Endothelial cell of umbilical vein (primary cell): ENCODE data around the gene LATS2.

Experiments used
- EZH2 ChIP-seq: IDR thresholded peaks from 2 replicates; pipeline ENCODE4 v1.6.1; 2012; ENCODE audit warnings: borderline replicate concordance, low read depth, mild to moderate bottlenecking, moderate library complexity, low read length, inconsistent platforms; ENCODE audit not compliant: severe bottlenecking
- POLR2A ChIP-seq: IDR thresholded peaks from 2 replicates; pipeline ENCODE4 v1.6.1; 2012; ENCODE audit warnings: low read depth, mild to moderate bottlenecking, control low read depth, low read length
- POLR2AphosphoS5 ChIP-seq: IDR thresholded peaks from 2 replicates; pipeline ENCODE4 v1.6.1; 2012; ENCODE audit warnings: low read depth, mild to moderate bottlenecking, control low read depth, low read length, moderate library complexity; ENCODE audit not compliant: insufficient read depth
- TF ChIP-seq, protein P1 (sequence below), 2 donors: IDR thresholded peaks; 1 replicate in 1 of 2; 2 replicates in 1 of 2; pipeline ENCODE4 v1.5.1; 2011; ENCODE audit warnings: low read length in 2 of 2, mild to moderate bottlenecking in 2 of 2, moderate library complexity in 2 of 2, control low read depth in 1 of 2, inconsistent platforms in 1 of 2, low read depth in 1 of 2; ENCODE audit not compliant: insufficient read depth in 1 of 2; ENCODE audit errors: extremely low read depth in 1 of 2

DNA sequence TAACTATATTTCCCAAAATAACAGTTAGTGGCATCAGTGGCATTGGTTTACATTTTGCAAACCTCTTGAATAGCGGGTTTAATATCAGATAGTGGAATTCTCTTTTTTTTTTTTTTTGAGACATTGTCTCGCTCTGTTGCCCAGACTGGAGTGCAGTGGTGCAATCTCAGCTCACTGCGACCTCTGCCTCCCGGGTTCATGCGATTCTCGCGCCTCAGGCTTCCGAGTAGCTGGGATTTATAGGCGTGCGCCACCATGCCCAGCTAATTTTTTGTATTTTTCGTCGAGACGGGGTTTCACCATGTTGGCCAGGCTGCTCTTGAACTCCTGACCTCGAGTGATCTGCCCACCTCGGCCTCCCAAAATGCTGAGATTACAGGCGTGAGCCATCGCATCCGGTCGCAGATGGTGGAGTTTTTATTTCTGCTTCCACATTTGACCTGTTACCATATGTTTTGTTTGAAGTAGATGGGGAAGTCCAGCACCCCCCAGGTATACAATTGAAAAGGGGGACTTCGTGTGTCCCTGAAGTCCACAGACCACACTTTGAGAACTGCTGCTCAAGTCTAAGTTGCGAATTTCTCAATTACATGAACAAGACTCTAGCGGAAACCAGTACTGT, 118.3 kb downstream of the LATS2 start:
- no peak for TF ChIP-seq POLR2A
- TF ChIP-seq, protein P1, sequence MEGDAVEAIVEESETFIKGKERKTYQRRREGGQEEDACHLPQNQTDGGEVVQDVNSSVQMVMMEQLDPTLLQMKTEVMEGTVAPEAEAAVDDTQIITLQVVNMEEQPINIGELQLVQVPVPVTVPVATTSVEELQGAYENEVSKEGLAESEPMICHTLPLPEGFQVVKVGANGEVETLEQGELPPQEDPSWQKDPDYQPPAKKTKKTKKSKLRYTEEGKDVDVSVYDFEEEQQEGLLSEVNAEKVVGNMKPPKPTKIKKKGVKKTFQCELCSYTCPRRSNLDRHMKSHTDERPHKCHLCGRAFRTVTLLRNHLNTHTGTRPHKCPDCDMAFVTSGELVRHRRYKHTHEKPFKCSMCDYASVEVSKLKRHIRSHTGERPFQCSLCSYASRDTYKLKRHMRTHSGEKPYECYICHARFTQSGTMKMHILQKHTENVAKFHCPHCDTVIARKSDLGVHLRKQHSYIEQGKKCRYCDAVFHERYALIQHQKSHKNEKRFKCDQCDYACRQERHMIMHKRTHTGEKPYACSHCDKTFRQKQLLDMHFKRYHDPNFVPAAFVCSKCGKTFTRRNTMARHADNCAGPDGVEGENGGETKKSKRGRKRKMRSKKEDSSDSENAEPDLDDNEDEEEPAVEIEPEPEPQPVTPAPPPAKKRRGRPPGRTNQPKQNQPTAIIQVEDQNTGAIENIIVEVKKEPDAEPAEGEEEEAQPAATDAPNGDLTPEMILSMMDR (IDR thresholded peaks at IDR 0.05; ENCODE audit: extremely low read depth in 1 of 2, insufficient read depth in 1 of 2, low read depth in 1 of 2, low read length in 2 of 2), result no peak
- TF ChIP-seq POLR2AphosphoS5, result no peak
- TF ChIP-seq EZH2, result no peak
